ENCODE measurements around the gene SMG6. TPM values are rescaled to one million over a fixed set of nuclear protein-coding genes. Genes with fewer than 3 reads are reported as not detected.

The SMG6 gene
- total RNA-seq, 1 experiment from 2014 or later: 13.5 TPM

- Mint-ChIP-seq H3K4me1 (ENCODE audit: low read depth, unreplicated experiment) (no peaks in the 10 kb centered on the region), H3K27me3 (ENCODE audit: unreplicated experiment) (no peaks in the 10 kb centered on the region), H3K4me3 (ENCODE audit: low read depth, unreplicated experiment) (peak within 1 kb of the TSS; percentile 99), H3K27ac (ENCODE audit: unreplicated experiment) (peak within 1 kb of the TSS; percentile 96), H3K36me3 (ENCODE audit: insufficient read depth, unreplicated experiment) (peaks cover 36% of the 10 kb centered on the region), H3K9me3 (ENCODE audit: low read depth, unreplicated experiment) (no peaks in the 10 kb centered on the region)
- TF ChIP-seq CTCF (IDR thresholded peaks at IDR 0.05; ENCODE audit: unreplicated experiment): no peak
- peak; percentile 50 for DNase-seq
- CTCF ChIA-PET: interaction anchor here (1.1 to 1.5 kb wide), 4 partner anchors 10 to 79 kb away, joined by 3 to 10 read pairs (median 4); no protein-coding TSS in a partner anchor
- intact Hi-C loops (cut with micrococcal nuclease; ENCODE audit: unreplicated experiment): no loop called here
- BruUV-seq (replicated peaks): no TSS peak
Measured at GRCh38 chr17:2336852-2337543, 33.4 kb upstream of the SMG6 start, which contains the start of gene SGSM2. SGSM2 (plus strand) TSS chr17:2337501; CDS start chr17:2337689, 188 bp downstream.

GRCh38 chr17:2336215-2336851 lies 32.7 kb upstream of the SMG6 start, which contains the start of gene TSR1:
TSR1 (minus strand) TSS chr17:2336457; CDS start chr17:2336427, 30 bp downstream.
- intact Hi-C loops (cut with micrococcal nuclease; ENCODE audit: unreplicated experiment): no loop called here
- Mint-ChIP-seq H3K4me3 (ENCODE audit: low read depth, unreplicated experiment) (peak within 1 kb of the TSS; percentile 99), H3K27ac (ENCODE audit: unreplicated experiment) (peak within 1 kb of the TSS; percentile 96), H3K9me3 (ENCODE audit: low read depth, unreplicated experiment) (no peaks in the 10 kb centered on the region), H3K36me3 (ENCODE audit: insufficient read depth, unreplicated experiment) (peaks cover 36% of the 10 kb centered on the region), H3K4me1 (ENCODE audit: low read depth, unreplicated experiment) (no peaks in the 10 kb centered on the region), H3K27me3 (ENCODE audit: unreplicated experiment) (no peaks in the 10 kb centered on the region)
- CTCF ChIA-PET: interaction anchor here (1.1 to 1.2 kb wide), 3 partner anchors 10 to 80 kb away, joined by 3 to 5 read pairs (median 4); no protein-coding TSS in a partner anchor
- peak; percentile 87 for DNase-seq
- no TSS peak for BruUV-seq (replicated peaks)
- TF ChIP-seq CTCF (IDR thresholded peaks at IDR 0.05; ENCODE audit: unreplicated experiment): no peak

GRCh38 chr17:2335726-2336214 lies 32.2 kb upstream of the SMG6 start:
- intact Hi-C loops (cut with micrococcal nuclease; ENCODE audit: unreplicated experiment): no loop called here
- H3K27ac Mint-ChIP-seq (ENCODE audit: unreplicated experiment): peak overlapping the region; percentile 96
- CTCF ChIA-PET: interaction anchor here (0.7 to 1.2 kb wide), 3 partner anchors 23 to 672 kb away, joined by 3 to 5 read pairs (median 3); no protein-coding TSS in a partner anchor
- BruUV-seq (replicated peaks): TSS peak; percentile 59
- H3K4me3 Mint-ChIP-seq (ENCODE audit: low read depth, unreplicated experiment): peak overlapping the region; percentile 99
- no peaks in the 10 kb centered on the region for H3K27me3 Mint-ChIP-seq (ENCODE audit: unreplicated experiment)
- no peaks in the 10 kb centered on the region for H3K9me3 Mint-ChIP-seq (ENCODE audit: low read depth, unreplicated experiment)
- no peak for TF ChIP-seq CTCF (IDR thresholded peaks at IDR 0.05; ENCODE audit: unreplicated experiment)
- H3K4me1 Mint-ChIP-seq (ENCODE audit: low read depth, unreplicated experiment): no peaks in the 10 kb centered on the region
- DNase-seq: no peak
- peaks cover 36% of the 10 kb centered on the region for H3K36me3 Mint-ChIP-seq (ENCODE audit: insufficient read depth, unreplicated experiment)

- CTCF ChIA-PET: no interaction called here
- intact Hi-C loops (cut with micrococcal nuclease; ENCODE audit: unreplicated experiment): no loop called here
- Mint-ChIP-seq H3K4me3 (ENCODE audit: low read depth, unreplicated experiment) (no peak overlapping the region), H3K27me3 (ENCODE audit: unreplicated experiment) (no peaks in the 10 kb centered on the region), H3K36me3 (ENCODE audit: insufficient read depth, unreplicated experiment) (peaks cover 49% of the 10 kb centered on the region), H3K4me1 (ENCODE audit: low read depth, unreplicated experiment) (no peaks in the 10 kb centered on the region), H3K27ac (ENCODE audit: unreplicated experiment) (no peak overlapping the region), H3K9me3 (ENCODE audit: low read depth, unreplicated experiment) (no peaks in the 10 kb centered on the region)
- no TSS peak for BruUV-seq (replicated peaks)
- DNase-seq: no peak
- no peak for TF ChIP-seq CTCF (IDR thresholded peaks at IDR 0.05; ENCODE audit: unreplicated experiment)
Measured at GRCh38 chr17:2331303-2331702, 27.7 kb upstream of the SMG6 start.
